Ishikawa (cell line): ENCODE measurements around the gene EIF4E1B.

Experiments used
- CREB1 ChIP-seq: IDR thresholded peaks from 2 replicates; pipeline ENCODE4 v1.6.1; 2012; ENCODE audit warnings: low read depth
- EP300 ChIP-seq: IDR thresholded peaks from 2 replicates; pipeline ENCODE4 v1.6.1; 2012; ENCODE audit warnings: borderline replicate concordance

- TF ChIP-seq EP300: no peak
- TF ChIP-seq CREB1: no peak
Measured at GRCh38 chr5:176594554-176594953, 35.9 kb upstream of the EIF4E1B start.
